ENCODE data around the gene RPL10.

- TF ChIP-seq CTCF (IDR thresholded peaks at IDR 0.05) (no peak), POLR2A (IDR thresholded peaks at IDR 0.05) (no peak)
Observed at GRCh38 chrX:154435171-154435733, 37.1 kb downstream of the RPL10 start.

Data from heart left ventricle (tissue), 13 donors.